ENCODE results near the gene TIGD3.

DNA sequence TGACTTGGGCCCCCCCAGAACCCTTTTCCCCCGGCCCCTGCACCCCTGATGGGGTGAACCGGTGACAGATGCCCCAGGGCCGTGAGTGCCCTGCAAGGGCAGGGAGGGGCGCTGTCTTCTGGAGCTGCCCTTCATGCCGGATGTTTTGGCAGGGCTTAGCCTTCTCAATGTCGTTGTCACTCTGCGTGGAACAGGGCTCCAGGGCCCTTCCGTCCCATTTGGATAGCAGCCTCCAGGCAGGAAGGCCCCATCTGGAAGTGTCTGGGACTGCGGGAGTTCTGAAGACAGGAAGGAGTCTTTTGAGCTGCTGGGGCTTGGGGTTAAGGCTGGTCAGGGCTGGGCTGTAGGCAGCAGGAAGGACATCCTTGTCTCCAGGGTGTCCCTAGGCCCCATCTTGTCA is 36.4 kb downstream of the TIGD3 start:
- TF ChIP-seq CTCF (IDR thresholded peaks at IDR 0.05) (no peak), POLR2A (IDR thresholded peaks at IDR 0.05) (no peak)
